ENCODE measurements around the gene PTPRE. TPM values are rescaled to one million over a fixed set of nuclear protein-coding genes. Genes with fewer than 3 reads are reported as not detected.

The PTPRE gene
- total RNA-seq, 4 donors from 2014 or later, result 17.4 to 23.0 (median 20.1) TPM

GRCh38 chr10:128125944-128126764 is 219.3 kb downstream of the PTPRE start, which contains the start of gene MKI67:
Gene MKI67, minus strand, starts transcription at chr10:128126423. Its CDS starts 756 bp downstream, at chr10:128125667.
- intact Hi-C loops (cut with DNase I; ENCODE audit: low total_unique reads), result no loop called here
- no peak for TF ChIP-seq CTCF (IDR thresholded peaks at IDR 0.05)
- no peak for TF ChIP-seq POLR2A (IDR thresholded peaks at IDR 0.05)
- DNase-seq (ENCODE audit: low spot score in 2 of 2), result peak; percentile 84 to 95
- H3K4me3 ChIP-seq (ENCODE audit: low read depth, poor library complexity, severe bottlenecking), result peak within 1 kb of the TSS; percentile 34
- WGBS, 2 donors, result 1 to 2% methylated on average over 46 to 62 of the region's 95 CpGs

GRCh38 chr10:128128582-128128981 is 221.7 kb downstream of the PTPRE start:
- WGBS, 2 donors, result 83 to 93% methylated on average over 8 of the region's 8 CpGs
- no peak for TF ChIP-seq CTCF (IDR thresholded peaks at IDR 0.05)
- TF ChIP-seq POLR2A (IDR thresholded peaks at IDR 0.05), result no peak
- H3K4me3 ChIP-seq (ENCODE audit: low read depth, poor library complexity, severe bottlenecking), result no peak overlapping the region
- intact Hi-C loops (cut with DNase I; ENCODE audit: low total_unique reads), result no loop called here
- no peak for DNase-seq (ENCODE audit: low spot score in 2 of 2)

- intact Hi-C loops (cut with DNase I; ENCODE audit: low total_unique reads), result no loop called here
- DNase-seq (ENCODE audit: low spot score in 2 of 2), result no peak
- WGBS, 2 donors, result 77 to 85% methylated on average over 1 of the region's 1 CpG
- TF ChIP-seq CTCF (IDR thresholded peaks at IDR 0.05) (no peak), POLR2A (IDR thresholded peaks at IDR 0.05) (no peak)
- no peak overlapping the region for H3K4me3 ChIP-seq (ENCODE audit: low read depth, poor library complexity, severe bottlenecking)
Observed at GRCh38 chr10:128130051-128130450, 223.1 kb downstream of the PTPRE start.

Other genes starting within 250 kb of the PTPRE start
- gene FOXI2, start 169.9 kb upstream of the PTPRE start, total RNA-seq, result 1 to 10 TPM in 1 of 4 donors, under 1 TPM in 3; 0.11 to 2.4 (median 0.37) TPM
- gene CLRN3, start 14.2 kb upstream of the PTPRE start, total RNA-seq, result not detected
- gene MKI67, start 219.3 kb downstream of the PTPRE start, total RNA-seq, result 1 to 10 TPM; 2.4 to 9.1 (median 4.2) TPM

All from lower leg skin (tissue), 4 donors.